ENCODE data around the gene ZNF689. TPM values are rescaled to one million over a fixed set of nuclear protein-coding genes. Genes with fewer than 3 reads are reported as not detected.
A peak's percentile ranks its signal among the peaks of the same experiment; 100 is the strongest.

Gene ZNF689
- total and polyA plus RNA-seq, 2 of the 13 experiments (the other 11 are each of a cell fraction or from before 2014, with no cell fraction given): 9.7 to 19.5 TPM

DNA sequence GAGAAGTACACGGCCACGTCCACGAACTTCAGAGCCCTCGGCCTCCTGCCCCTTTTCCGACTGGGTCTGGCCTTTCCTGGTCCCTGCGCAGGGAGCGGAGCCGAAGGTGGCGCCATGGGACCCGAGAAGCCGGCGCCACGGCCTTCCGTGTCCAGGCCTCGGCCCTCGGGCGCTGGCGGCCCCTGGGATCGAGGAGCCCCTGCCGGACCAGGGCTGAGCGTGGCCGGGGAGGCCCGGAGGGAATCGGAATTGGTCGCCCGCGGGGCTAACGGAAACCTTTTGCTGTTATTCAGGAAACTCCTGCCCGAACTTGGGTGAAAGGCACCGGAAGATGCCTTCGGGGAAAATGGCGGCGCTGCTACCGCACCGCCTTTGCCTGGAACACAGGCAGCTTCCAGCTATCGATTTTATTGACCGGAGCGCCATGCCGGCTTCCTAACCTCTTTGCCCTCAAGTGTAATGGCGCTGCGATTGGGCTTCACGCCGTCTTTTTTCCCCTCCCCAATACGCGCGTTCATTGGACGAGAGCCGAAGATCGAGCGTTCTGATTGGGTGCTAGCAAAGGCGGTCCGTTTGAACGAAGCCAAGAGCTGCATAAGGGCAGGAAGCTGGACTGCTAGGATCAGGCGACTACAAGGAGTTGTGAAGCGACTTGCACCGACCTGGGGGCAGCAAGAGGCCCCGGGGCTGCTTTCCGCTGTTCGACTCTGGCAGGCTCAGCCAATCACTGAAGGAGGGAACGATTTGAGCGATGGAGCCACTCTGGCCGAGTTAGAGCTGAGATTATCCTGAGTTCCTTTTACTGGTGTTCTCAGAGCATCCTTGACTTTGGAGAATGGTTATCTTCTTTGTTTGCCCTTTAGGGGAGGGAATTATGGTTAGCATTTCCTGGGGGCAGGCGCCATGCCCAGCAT lies at the start of gene ZNF689 (continued):
- TF ChIP-seq, protein P1, sequence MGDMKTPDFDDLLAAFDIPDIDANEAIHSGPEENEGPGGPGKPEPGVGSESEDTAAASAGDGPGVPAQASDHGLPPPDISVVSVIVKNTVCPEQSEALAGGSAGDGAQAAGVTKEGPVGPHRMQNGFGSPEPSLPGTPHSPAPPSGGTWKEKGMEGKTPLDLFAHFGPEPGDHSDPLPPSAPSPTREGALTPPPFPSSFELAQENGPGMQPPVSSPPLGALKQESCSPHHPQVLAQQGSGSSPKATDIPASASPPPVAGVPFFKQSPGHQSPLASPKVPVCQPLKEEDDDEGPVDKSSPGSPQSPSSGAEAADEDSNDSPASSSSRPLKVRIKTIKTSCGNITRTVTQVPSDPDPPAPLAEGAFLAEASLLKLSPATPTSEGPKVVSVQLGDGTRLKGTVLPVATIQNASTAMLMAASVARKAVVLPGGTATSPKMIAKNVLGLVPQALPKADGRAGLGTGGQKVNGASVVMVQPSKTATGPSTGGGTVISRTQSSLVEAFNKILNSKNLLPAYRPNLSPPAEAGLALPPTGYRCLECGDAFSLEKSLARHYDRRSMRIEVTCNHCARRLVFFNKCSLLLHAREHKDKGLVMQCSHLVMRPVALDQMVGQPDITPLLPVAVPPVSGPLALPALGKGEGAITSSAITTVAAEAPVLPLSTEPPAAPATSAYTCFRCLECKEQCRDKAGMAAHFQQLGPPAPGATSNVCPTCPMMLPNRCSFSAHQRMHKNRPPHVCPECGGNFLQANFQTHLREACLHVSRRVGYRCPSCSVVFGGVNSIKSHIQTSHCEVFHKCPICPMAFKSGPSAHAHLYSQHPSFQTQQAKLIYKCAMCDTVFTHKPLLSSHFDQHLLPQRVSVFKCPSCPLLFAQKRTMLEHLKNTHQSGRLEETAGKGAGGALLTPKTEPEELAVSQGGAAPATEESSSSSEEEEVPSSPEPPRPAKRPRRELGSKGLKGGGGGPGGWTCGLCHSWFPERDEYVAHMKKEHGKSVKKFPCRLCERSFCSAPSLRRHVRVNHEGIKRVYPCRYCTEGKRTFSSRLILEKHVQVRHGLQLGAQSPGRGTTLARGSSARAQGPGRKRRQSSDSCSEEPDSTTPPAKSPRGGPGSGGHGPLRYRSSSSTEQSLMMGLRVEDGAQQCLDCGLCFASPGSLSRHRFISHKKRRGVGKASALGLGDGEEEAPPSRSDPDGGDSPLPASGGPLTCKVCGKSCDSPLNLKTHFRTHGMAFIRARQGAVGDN (CRISPR knock-in tag; IDR thresholded peaks at IDR 0.05): peak; percentile 98
- TF ChIP-seq WIZ (CRISPR knock-in tag; IDR thresholded peaks at IDR 0.05) (peak; percentile 93), RCOR2 (CRISPR knock-in tag; IDR thresholded peaks at IDR 0.05) (peak; percentile 73), ZNF20 (CRISPR knock-in tag; IDR thresholded peaks at IDR 0.05) (peak; percentile 91; the same call in 1 of the 2 replicates), TRIM24 (CRISPR knock-in tag; IDR thresholded peaks at IDR 0.05) (no peak), ZNF704 (CRISPR knock-in tag; IDR thresholded peaks at IDR 0.05; ENCODE audit: borderline replicate concordance) (no peak; the same call in 1 of the 2 replicates), ZNF547 (CRISPR knock-in tag; IDR thresholded peaks at IDR 0.05) (peak; percentile 91), HMGXB3 (CRISPR knock-in tag; IDR thresholded peaks at IDR 0.05; ENCODE audit: borderline replicate concordance) (peak; percentile 100)
- TF ChIP-seq, protein P2, sequence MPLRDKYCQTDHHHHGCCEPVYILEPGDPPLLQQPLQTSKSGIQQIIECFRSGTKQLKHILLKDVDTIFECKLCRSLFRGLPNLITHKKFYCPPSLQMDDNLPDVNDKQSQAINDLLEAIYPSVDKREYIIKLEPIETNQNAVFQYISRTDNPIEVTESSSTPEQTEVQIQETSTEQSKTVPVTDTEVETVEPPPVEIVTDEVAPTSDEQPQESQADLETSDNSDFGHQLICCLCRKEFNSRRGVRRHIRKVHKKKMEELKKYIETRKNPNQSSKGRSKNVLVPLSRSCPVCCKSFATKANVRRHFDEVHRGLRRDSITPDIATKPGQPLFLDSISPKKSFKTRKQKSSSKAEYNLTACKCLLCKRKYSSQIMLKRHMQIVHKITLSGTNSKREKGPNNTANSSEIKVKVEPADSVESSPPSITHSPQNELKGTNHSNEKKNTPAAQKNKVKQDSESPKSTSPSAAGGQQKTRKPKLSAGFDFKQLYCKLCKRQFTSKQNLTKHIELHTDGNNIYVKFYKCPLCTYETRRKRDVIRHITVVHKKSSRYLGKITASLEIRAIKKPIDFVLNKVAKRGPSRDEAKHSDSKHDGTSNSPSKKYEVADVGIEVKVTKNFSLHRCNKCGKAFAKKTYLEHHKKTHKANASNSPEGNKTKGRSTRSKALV (CRISPR knock-in tag; IDR thresholded peaks at IDR 0.05): peak; percentile 85; the same call in 1 of the 2 replicates
- TF ChIP-seq, protein P3, sequence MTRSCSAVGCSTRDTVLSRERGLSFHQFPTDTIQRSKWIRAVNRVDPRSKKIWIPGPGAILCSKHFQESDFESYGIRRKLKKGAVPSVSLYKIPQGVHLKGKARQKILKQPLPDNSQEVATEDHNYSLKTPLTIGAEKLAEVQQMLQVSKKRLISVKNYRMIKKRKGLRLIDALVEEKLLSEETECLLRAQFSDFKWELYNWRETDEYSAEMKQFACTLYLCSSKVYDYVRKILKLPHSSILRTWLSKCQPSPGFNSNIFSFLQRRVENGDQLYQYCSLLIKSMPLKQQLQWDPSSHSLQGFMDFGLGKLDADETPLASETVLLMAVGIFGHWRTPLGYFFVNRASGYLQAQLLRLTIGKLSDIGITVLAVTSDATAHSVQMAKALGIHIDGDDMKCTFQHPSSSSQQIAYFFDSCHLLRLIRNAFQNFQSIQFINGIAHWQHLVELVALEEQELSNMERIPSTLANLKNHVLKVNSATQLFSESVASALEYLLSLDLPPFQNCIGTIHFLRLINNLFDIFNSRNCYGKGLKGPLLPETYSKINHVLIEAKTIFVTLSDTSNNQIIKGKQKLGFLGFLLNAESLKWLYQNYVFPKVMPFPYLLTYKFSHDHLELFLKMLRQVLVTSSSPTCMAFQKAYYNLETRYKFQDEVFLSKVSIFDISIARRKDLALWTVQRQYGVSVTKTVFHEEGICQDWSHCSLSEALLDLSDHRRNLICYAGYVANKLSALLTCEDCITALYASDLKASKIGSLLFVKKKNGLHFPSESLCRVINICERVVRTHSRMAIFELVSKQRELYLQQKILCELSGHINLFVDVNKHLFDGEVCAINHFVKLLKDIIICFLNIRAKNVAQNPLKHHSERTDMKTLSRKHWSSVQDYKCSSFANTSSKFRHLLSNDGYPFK (CRISPR knock-in tag; IDR thresholded peaks at IDR 0.05; ENCODE audit: borderline replicate concordance): peak; percentile 98

Data from HepG2 (cell line).